GM19240 (cell line): ENCODE data around the gene SLC25A42.
"Not testable (repeated sequence)": the region's sequence is repeated elsewhere in the genome, so short reads cannot be mapped to it uniquely, and the experiment has no call there.

ENCODE experiments used
- DNase-seq: peaks from one replicate; pipeline ENCODE4 v3.0.0; 2011; ENCODE audit warnings: low spot score; ENCODE audit not compliant: insufficient read length

SLC25A42 gene

DNA sequence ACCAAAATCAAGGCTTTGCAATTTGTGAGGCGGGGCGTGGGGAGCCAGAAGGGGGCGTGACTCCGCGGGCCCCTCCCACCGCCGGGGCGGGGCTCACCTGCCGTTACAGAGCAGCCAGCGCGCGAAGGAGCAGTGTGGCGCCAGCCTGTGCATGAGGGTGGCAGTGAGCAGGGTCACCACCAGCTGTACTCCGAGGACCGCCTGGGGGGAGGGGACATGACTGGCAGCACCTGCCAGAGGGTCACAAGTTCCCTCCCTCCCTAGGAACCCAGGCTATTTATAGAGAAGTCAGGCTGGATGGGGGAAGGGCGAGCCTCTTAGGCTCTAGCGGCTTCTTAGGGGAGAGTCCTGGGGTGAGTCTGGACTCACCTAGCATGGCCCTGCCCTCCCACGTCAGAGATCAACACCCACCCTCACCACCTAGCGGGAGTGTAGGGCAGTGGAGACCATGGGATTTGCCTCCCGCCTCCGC, 70.9 kb downstream of the SLC25A42 start:
- DNase-seq = no peak

DNA sequence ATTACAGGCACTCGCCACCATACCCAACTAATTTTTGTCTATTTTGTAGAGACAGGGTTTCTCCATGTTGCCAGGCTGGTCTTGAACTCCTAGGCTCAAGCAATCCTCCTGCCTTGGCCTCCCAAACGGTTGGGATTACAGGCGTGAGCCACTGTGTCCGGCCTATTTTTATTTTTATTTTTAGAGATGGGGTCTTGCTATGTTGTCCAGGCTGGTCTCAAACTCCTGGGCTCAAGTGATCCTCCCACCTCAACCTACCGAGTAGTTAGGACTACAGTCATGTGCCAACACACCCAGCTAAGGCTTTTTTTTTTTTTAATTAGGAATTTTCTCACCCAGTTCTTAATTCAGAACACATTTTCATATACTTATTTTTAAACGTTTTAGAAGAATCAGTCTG, 71.9 kb downstream of the SLC25A42 start:
- DNase-seq = not testable (repeated sequence)

DNA sequence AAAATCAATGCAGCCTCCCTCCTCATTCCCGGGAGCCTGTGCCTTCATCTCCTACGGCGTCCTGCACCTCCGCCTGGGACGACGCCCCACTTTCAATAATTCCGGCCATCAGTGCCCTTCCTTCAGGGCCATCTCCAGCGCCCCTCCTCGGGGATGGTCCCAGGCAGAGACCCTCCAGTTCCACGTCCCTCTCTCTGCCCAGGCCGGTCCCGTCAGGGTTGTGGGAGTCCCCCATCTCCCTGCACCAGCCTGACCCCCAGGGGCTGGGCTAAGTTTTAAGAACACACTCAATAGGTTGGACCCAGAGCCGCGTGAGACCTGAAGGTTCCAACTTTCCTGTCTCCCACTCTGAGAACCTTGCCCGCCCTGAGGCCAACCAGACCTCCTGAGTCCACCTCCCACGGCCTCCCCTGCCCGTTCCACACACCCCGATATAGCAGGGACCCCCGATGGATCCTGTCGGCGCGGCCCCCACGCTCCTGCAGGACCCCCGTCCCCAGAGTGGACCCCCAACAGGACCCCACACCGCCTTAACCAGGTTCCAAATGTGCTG, 73.8 kb downstream of the SLC25A42 start:
- no peak for DNase-seq

- peak; percentile 100 for DNase-seq
Observed at GRCh38 chr19:19138109-19138981, 74.6 kb downstream of the SLC25A42 start, which contains the start of gene TMEM161A. TSS of gene TMEM161A (minus strand) at chr19:19138478. CDS start at chr19:19138428, 50 bp downstream.

GRCh38 chr19:19139876-19140229, 76.1 kb downstream of the SLC25A42 start:
- DNase-seq = no peak

- DNase-seq = no peak
Observed at GRCh38 chr19:19140476-19140875, 76.7 kb downstream of the SLC25A42 start.

DNA sequence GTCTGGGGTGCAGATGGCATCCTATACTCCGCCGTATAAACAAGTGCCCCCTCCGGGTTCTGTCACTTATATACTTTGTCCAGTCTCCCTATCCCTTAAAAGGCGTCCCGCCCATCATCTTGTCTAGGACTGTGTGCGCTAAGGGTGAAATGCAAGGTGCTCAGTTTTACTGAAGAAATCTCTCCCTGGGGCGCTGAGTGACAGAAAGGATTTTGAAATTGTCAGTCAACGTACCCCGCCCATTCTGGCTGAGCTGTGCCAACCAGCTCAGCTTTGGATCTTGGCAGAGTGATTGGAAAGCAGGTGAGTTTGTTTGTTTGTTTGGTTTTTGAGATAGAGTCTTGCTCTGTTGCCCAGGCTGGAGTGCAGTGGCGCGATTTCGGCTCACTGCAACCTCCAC, 78.6 kb downstream of the SLC25A42 start:
- DNase-seq = no peak

- no peak for DNase-seq
Observed at GRCh38 chr19:19145281-19145680, 81.5 kb downstream of the SLC25A42 start.

- DNase-seq = no peak
Observed at GRCh38 chr19:19145684-19146608, 82.2 kb downstream of the SLC25A42 start.

DNA sequence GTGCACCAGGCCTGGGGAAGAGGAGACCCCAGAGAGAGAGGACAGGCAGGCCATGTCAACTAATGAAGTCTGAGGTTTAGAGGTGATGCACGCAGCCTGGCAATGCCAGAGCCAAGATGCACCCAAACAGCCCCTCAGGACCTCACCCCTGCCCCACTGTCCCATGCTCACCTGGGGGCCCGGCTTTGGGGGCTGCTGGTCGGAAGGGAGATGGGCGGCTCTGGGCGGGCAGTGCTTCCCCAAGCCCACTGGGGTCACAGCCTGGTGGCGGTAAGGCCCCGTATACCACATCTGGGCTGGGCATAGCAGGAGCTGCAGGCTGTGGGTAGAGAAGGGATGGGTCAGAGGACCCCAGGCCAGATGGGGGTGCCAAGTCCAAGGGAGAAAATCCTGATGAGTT, 83.1 kb downstream of the SLC25A42 start:
- DNase-seq = no peak

GRCh38 chr19:19147344-19147743, 83.5 kb downstream of the SLC25A42 start:
- no peak for DNase-seq

- DNase-seq = not testable (repeated sequence)
Observed at GRCh38 chr19:19148504-19148903, 84.7 kb downstream of the SLC25A42 start.

DNA sequence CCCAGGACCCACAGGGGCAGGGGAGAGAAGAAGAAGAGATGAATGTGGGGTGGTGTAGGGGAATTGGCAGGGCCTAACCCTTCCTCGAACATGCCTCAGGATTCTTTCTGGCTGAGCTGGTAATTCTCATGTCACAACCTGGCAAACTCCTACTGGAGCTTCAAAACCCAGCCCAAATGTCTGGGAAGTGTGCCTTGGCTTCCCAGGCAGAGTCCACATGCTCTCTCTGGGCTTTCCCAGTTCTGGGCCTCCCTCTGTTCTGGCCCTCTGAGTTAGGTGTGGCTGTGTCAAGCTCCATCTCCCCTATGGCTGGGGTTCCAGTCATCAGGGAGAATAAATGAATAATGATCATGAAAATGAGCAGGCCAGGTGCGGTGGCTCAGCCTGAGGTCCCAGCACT, 85.6 kb downstream of the SLC25A42 start:
- DNase-seq = no peak

GRCh38 chr19:19151418-19151817, 87.6 kb downstream of the SLC25A42 start:
- DNase-seq = no peak

DNA sequence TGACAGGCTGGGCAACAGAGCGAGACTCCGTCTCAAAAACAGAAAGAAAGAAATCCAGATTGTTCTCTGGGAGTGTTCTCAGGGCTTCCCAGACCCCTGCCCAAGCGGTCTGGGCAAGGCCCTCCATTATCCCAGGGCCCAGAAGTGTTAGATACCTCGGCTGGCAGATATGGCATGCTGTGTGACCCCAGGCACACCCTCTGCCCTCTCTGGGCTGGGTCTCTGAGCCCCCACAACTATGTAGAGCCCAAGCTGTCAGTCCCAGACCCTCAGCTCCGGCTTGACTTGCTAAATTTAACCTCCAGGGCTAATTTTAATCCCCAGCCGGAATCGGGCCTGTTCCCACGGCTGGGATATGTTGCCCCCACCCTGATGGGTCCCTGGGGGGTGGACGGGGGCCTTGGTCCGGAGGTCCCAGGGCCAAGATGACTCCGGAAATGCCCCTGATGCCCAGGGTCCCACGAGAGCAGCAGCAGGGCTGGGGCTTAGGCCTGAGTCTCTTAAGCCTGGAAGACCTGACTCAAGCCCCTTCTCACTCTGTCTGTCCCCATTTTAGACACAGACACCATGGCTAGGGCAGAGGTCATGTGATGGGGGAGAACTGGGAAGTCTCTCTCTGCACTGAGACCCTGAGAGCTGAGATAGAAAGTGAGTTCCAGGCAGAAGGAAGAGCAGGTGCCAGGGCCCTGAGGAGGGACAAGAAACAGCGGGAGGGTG, 89.0 kb downstream of the SLC25A42 start:
- DNase-seq = no peak

GRCh38 chr19:19154768-19155494, 91.1 kb downstream of the SLC25A42 start:
- no peak for DNase-seq

GRCh38 chr19:19155495-19156219, 91.9 kb downstream of the SLC25A42 start:
- DNase-seq = peak; percentile 83

DNA sequence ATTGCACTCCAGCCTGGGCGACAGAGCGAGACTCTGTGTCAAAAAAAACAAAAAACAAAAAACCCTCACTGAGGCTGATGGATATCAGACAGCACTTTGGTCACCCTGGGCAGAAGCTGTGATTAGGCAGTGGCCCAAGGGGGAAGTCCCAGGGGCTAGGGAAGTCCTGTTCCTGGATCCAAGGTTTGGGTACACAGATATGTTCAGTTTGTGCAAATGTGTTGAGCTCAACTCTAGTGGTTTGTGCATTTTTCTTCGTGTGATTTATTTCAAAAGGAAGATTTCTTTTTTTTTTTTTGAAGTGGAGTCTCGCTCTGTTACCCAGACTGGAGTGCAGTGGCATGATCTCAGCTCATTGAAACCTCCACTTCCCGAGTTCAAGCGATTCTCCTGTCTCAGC, 94.0 kb downstream of the SLC25A42 start:
- DNase-seq = no peak

DNA sequence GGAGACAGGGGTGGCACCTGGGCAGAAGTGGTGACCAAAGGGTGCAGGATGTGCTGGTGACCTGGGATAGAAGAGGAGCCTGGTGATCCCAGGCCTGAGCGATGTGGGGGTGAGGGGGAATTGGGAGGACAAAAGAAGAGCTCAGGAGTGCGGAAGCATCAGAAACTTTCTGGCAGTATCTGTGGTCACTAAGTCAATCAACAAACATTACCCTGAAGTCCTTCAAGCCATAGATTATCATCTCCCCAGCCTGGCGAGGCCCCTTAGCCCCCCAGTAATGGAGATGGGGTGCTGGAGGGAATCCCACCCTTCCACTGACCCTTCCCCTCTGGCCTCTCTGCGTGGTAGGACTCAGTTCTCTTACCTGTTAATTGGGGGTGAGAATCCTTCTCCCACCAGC, 95.7 kb downstream of the SLC25A42 start:
- DNase-seq = no peak
